Left ventricle myocardium inferior (tissue), 1 donor: ENCODE measurements around the gene ARMC12. TPM values are rescaled to one million over a fixed set of nuclear protein-coding genes. Genes with fewer than 3 reads are reported as not detected.
"Not testable (repeated sequence)": the region's sequence is repeated elsewhere in the genome, so short reads cannot be mapped to it uniquely, and the experiment has no call there.

Experiments
- DNase-seq: peaks from one replicate; pipeline ENCODE4 v3.0.0-alpha.2; 2020
- H3K27ac ChIP-seq: fragments of 200-600 bp; replicated peaks from 2 replicates; pipeline ENCODE4 v1.8.0; 2021
- H3K27me3 ChIP-seq: fragments of 200-600 bp; 2 replicates; pipeline ENCODE4 v1.8.0; 2021; ENCODE audit warnings: low read depth
- H3K36me3 ChIP-seq: fragments of 200-600 bp; 2 replicates; pipeline ENCODE4 v1.8.0; 2021
- H3K4me1 ChIP-seq: fragments of 200-600 bp; 2 replicates; pipeline ENCODE4 v1.8.0; 2021
- H3K4me3 ChIP-seq: fragments of 200-600 bp; 2 replicates; pipeline ENCODE4 v1.8.0; 2021; ENCODE audit warnings: mild to moderate bottlenecking, moderate library complexity
- H3K9me3 ChIP-seq: fragments of 200-600 bp; replicated peaks from 2 replicates; pipeline ENCODE4 v1.8.0; 2021
- intact Hi-C: fragments of 100-400 bp; cut with micrococcal nuclease; formaldehyde crosslinking; loops from one replicate; pipeline ENCODE4 v1.11.0; 2022
- total RNA-seq: library from RNA; stranded (reverse); fragmentation: NEBNext Ultra II Directional; extraction: Animal tissue kit (Norgen Biotek cat#: 25700); gene quantifications from one replicate; pipeline ENCODE4 v1.2.1, GENCODE V29; 2021
- TF ChIP-seq, protein P1 (sequence below): fragments of 200-600 bp; IDR thresholded peaks from 2 replicates; pipeline ENCODE4 v1.8.0; 2021; ENCODE audit warnings: antibody characterized with exemption, mild to moderate bottlenecking, borderline replicate concordance
- donor health status: DM: no; HTN: yes; CAD: no; lungs with severe emphysema.

ARMC12 gene
- total RNA-seq, 1 donor from 2014 or later: not detected

DNA sequence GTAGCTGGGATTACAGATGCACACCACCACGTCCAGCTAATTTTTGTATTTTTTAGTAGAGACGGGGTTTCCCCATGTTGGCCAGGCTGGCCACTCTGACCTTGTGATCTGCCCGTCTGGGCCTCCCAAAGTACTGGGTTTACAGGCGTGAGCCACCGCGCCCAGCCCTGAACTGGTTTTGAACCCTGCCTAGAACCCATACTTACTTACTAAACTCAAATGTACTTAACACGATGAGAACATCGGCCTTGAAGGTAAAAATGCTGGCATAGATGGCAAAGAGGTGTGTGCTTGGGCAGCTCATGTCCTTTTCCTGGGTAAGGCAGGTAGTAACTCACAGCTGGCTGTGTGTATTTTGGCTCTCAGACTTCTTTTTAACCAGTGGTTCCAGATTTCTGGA, 3.2 kb upstream of the ARMC12 start:
- H3K4me3 ChIP-seq: no peak overlapping the region
- H3K27me3 ChIP-seq: no peaks in the 10 kb centered on the region
- intact Hi-C loops: no loop called here
- H3K27ac ChIP-seq: peak overlapping the region; percentile 100
- no peaks in the 10 kb centered on the region for H3K9me3 ChIP-seq
- H3K4me1 ChIP-seq: peaks cover 73% of the 10 kb centered on the region
- TF ChIP-seq, protein P1, sequence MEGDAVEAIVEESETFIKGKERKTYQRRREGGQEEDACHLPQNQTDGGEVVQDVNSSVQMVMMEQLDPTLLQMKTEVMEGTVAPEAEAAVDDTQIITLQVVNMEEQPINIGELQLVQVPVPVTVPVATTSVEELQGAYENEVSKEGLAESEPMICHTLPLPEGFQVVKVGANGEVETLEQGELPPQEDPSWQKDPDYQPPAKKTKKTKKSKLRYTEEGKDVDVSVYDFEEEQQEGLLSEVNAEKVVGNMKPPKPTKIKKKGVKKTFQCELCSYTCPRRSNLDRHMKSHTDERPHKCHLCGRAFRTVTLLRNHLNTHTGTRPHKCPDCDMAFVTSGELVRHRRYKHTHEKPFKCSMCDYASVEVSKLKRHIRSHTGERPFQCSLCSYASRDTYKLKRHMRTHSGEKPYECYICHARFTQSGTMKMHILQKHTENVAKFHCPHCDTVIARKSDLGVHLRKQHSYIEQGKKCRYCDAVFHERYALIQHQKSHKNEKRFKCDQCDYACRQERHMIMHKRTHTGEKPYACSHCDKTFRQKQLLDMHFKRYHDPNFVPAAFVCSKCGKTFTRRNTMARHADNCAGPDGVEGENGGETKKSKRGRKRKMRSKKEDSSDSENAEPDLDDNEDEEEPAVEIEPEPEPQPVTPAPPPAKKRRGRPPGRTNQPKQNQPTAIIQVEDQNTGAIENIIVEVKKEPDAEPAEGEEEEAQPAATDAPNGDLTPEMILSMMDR: no peak
- no peaks in the 10 kb centered on the region for H3K36me3 ChIP-seq
- DNase-seq: no peak

DNA sequence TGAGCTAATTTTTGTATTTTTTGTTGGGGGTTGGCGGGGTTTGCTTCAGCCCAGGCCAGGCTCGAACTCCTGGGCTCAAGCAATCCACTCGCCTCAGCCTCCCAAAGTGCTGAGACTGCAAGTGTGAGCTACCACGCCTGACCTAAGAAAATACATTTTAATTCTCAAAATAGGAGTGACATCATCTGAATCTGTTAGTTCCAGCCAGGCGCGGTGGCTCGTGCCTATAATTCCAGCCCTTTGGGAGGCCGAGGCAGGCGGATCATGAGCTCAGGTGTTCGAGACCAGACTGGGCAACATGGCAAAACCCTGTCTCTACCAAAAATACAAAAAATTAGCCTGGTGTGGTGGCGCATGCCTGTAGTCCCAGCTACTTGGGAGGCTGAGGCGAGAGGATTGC, 2.5 kb upstream of the ARMC12 start:
- H3K27me3 ChIP-seq, H3K36me3 ChIP-seq, DNase-seq, H3K4me3 ChIP-seq, H3K9me3 ChIP-seq, intact Hi-C loops: not testable (repeated sequence)
- Histone ChIP-seq H3K27ac (peak overlapping the region; percentile 100), H3K4me1 (peaks cover 68% of the 10 kb centered on the region)

DNA sequence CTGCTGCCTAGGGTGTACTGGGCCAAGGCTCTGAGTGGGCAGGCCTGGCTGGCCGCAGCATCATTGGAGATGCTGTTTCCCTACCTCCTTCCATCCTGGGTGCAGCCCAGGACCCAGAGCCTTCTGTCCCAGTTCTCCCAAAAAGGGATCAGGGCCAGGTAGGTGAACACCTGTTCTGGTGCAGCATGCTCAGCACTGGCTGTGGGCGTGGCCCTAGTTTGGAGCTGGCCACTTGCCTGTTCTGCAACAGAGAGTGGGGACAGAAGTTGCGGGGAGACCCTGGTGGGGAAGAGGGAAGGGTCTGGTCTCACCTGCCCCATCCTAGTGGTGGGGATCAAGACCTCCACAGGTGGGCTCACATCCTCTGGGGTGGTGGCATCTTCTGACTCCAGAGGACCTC, 1.4 kb upstream of the ARMC12 start:
- H3K27me3 ChIP-seq: no peaks in the 10 kb centered on the region
- intact Hi-C loops: loop anchor here (5.0 kb wide), 1 partner anchor 213 kb away; no protein-coding TSS in a partner anchor
- H3K27ac ChIP-seq: no peak overlapping the region
- no peaks in the 10 kb centered on the region for H3K9me3 ChIP-seq
- H3K36me3 ChIP-seq: no peaks in the 10 kb centered on the region
- TF ChIP-seq, protein P1: no peak
- no peak overlapping the region for H3K4me3 ChIP-seq
- H3K4me1 ChIP-seq: peaks cover 63% of the 10 kb centered on the region
- DNase-seq: no peak

DNA sequence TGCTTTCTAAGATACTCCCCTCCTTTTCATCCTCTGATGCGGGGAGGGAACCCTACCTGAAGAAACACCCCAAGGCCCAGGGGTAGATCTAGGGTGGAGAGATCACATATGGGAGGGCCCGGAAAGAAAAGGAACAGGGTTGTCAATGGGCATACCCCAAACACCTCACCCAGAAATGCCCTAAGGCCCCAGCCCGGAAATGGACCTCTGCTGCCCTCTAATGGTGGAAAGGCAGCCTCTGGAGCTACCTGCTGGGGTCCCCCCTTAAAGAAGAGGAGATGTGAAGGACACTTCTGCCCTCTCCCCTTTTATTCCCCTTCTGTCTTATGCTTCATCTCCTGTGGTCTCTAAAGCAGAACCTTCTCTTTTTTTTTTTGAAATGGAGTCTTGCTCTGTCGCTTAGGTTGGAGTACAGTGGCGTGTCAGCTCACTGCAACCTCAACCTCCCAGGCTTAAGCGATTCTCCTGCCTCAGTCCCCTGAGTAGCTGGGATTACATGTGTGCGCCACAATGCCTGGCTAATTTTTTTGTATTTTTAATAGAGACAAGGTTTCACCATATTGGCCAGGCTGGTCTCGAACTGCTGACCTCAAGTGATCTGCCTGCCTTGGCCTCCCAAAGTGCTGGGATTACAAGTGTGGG, 458 bp upstream of the ARMC12 start:
- H3K4me3 ChIP-seq: no peak overlapping the region
- H3K9me3 ChIP-seq: no peaks in the 10 kb centered on the region
- no peaks in the 10 kb centered on the region for H3K27me3 ChIP-seq
- no peaks in the 10 kb centered on the region for H3K36me3 ChIP-seq
- H3K4me1 ChIP-seq: peaks cover 57% of the 10 kb centered on the region
- peak; percentile 78 for DNase-seq
- H3K27ac ChIP-seq: no peak overlapping the region
- intact Hi-C loops: loop anchor here (5.0 kb wide), 1 partner anchor 214 kb away; no protein-coding TSS in a partner anchor
- TF ChIP-seq, protein P1: peak; percentile 95

DNA sequence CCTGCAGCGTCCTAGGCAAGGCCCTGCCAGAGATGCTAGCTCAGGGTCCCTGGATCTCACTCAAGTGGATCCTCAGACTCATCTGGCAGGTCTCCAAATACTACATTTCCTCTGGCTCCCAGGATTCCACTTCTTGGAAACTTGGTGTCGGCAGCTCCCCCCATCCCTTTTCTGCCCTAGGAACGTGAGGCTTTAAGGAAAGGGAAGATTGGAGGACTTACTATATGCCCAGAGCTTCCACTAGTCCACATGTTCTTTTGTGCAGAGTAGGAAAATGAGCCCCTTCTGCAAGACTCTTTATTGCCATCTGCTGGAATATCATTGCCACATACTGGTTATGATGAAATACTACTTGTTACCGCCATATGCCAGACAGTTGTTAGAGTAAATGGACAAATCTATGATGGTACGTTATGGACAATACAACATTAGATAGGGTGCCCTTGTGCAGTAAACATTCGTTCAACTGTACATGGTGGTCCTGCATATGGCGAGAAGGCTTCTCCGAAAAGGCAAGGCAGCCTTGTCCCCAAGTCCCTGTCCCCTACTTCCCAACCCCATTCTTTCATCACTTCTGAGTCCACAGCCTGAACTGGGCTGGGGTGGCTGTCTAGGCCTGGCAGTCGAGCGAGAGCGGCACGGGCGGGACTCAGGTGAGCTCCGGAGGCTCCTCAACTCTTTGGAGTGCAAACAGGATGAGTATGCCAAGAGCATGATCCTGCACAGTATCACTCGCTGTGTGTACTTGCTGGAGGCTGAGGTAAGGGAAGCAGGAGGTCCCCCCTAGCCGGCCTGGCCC, 780 bp downstream of the ARMC12 start:
- intact Hi-C loops: loop anchor here (1.0 to 5.0 kb wide), 2 partner anchors 154 to 215 kb away; no protein-coding TSS in a partner anchor
- DNase-seq: no peak
- no peak overlapping the region for H3K4me3 ChIP-seq
- H3K4me1 ChIP-seq: peaks cover 50% of the 10 kb centered on the region
- peak overlapping the region; percentile 36 for H3K27ac ChIP-seq
- H3K27me3 ChIP-seq: no peaks in the 10 kb centered on the region
- H3K9me3 ChIP-seq: no peaks in the 10 kb centered on the region
- no peaks in the 10 kb centered on the region for H3K36me3 ChIP-seq
- TF ChIP-seq, protein P1: peak; percentile 93
